GM19467 (cell line): ENCODE data around the gene LUC7L3.

Experiments used
- ATAC-seq: cut with Tn5 transposase; IDR thresholded peaks from one replicate; pipeline ENCODE4 v1.9.1; 2021; ENCODE audit warnings: mild to moderate bottlenecking, moderate library complexity; ENCODE audit not compliant: unreplicated experiment

Gene LUC7L3

DNA sequence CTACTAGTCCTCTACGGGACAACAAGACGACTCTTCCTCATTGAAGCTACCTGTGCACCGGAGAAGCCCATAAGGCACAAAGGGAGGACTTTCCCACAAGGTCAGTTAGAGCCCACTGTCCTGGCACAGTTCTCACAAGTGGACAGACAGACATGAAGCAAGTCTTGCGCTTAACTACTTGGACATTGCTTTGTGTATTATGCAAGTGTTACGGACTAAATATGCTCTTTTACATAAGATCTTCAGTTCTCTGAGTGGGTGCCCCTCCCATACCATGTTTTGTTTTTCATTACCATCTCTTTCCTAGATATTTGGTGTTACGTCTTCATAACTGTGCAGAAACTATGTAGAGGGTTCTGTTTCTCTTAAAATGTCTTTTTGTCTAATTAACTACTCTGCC is 29.8 kb downstream of the LUC7L3 start:
- no peak for ATAC-seq

DNA sequence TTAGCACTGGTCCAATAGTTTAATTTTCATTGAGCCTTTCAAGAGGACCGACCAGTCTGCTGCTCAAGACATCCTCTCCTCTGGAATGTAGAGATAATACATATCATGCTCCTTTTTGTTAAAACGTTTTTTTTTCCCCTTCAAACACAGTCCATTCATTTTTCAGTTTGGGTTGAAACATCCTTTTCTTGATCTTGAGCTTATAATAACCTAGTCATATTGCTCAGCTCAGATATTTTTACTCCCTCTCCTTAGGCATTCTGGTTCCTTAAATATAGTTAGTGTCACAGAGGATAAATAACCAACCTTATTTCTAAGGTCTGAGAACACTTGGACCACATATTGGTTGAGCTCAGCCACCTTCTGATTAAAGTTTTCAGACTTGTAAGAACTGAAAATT is 35.1 kb downstream of the LUC7L3 start:
- ATAC-seq = no peak

DNA sequence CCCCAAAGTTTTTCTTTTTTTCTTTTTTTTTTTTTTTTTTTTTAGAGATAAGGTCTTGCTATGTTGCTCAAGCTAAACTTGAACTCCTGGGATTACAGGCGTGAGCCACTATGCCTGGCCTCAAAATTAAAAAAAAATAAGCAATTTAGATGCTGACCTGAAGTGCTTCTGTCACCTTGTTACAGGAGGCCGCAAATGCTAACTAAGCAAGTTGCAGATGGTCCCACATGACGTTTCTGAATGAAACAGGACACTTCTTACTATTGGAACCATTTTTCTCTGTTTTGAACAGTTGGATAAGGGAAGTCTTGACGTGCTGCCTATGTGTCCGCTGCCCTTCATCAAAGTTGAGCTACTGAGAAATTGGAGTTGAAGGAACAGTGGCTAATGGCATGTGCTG is 39.1 kb downstream of the LUC7L3 start:
- no peak for ATAC-seq

DNA sequence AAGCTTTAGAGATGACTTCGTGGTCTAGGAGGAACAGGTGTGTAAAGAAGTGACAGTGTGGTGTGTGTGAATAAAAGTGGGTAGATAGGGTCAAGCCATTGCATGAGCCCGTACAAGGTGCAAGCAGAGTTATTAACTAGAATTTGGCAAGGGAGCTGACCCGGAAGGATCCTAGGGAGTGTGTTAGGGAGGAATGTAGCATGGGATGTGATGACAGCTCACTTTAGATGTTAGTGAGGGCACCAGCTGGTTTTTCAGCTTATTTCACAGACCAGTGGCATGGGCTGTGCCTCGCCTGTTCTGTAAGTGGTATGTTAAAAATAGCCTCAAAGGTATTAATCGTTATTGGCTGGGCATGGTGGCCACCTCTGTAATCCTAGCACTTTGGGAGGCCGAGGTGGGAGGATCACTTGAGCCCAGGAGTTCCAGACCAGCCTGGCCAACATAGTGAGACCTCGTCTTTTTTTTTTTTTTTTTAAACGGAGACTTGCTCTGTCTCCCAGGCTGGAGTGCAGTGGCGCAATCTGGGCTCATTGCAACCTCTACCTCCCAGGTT is 39.7 kb downstream of the LUC7L3 start:
- ATAC-seq = no peak

DNA sequence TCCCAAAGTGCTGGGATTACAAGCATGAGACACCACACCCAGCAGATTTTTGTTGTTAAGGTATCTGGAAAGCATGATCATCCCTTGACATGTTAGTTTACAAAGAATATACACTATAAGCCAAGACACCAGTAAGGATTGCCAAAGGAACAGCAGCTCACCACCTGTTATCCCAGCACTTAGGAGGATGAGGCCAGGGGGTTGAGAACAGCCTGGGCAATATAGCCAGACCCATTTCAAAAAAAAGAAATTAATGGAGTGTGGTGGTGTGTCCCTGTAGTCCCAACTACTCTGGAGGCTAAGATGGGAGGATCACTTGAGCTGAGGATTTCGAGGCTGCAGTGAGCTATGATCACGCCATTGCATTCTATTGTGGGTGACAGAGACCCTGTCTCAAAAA is 42.8 kb downstream of the LUC7L3 start:
- ATAC-seq = no peak

DNA sequence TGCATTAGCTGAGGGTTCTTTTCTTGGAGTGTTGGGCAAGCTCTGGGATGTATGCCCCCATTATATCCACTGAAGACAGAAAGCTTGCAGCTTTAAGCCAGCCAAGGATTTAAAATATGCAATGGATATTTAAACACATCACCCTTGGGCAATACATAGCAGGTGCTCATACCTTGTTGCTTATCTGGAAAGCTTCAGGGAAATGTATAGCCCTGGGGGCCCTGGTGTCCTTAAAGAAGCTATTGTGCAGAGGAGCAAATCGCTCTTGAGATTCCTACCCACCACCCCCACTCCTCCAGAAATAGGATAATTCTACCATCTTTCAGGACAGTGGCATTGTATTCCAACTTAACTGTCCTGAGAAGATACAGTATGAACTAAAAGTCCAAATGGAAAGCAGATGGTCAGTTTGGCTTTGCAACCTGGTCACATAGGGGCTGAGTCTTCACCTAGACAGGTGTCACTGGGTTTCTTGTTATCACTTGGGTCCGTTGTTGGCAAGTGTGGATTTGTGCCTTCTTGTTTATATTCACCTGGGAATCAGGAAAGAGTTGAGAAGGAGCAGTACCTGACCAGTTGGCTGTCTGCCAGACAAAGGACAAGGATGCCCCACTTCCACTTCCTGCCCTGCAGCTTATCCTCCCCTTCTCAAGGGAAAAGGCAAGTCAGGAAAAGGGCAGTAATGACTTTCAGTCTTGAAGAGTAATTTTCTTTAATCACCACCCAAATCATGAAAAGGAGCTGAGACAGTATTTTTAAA is 44.5 kb downstream of the LUC7L3 start:
- no peak for ATAC-seq

DNA sequence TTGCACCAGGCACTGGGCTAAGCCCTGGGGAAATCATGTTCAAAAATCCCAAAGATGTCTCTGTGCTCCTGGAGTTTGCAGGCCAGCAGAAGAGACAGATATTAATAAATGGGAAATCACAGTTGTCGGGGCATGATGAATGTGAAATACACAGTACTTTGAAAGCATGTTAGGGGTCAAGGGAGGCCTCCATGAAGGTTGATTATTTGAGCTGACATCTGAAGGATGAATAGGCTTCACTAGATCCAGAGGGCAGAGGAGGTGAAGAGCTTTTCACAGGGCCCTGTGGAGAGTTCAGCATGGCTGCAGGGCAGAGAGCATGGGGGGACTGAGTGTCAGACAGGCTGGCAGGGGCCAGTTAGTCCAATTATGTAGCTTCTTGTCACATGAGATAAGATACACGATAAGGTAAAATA is 45.3 kb downstream of the LUC7L3 start:
- ATAC-seq = no peak

DNA sequence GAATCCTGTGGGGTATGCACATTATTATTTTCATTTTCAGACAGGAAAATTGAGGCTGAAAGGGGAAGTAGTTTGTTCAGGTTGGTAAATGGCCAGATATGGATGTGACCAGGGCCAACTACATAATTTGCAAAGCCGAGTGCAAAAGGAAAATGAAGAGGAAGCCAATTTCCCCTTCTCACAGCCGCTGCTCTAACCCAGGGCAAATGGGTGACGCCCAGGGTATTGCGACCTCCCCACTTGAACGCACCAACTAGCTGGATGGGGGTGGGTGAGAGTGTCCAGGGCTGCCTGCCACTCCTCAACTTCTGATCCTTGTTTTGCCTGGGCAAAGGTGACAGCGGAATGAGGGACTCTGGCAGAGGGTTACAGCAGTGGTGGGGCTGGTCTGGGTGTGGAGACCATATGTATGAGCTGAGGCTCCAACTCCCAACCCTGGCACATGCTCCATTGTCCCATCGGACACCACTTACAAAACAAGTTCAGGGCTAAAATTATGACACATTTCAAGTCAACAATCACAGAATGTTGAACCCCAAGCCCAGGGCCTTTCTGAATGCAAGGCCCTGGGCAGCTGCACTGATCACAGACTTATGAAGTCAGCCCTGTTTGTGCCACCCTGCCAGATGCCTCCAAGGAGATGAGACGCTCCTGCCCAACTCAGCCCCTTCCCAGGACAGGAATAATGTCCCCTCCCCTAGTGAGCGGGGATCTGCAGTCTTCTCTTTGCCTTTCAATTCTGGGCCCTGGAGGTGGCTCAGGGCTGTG is 46.2 kb downstream of the LUC7L3 start:
- ATAC-seq = no peak

DNA sequence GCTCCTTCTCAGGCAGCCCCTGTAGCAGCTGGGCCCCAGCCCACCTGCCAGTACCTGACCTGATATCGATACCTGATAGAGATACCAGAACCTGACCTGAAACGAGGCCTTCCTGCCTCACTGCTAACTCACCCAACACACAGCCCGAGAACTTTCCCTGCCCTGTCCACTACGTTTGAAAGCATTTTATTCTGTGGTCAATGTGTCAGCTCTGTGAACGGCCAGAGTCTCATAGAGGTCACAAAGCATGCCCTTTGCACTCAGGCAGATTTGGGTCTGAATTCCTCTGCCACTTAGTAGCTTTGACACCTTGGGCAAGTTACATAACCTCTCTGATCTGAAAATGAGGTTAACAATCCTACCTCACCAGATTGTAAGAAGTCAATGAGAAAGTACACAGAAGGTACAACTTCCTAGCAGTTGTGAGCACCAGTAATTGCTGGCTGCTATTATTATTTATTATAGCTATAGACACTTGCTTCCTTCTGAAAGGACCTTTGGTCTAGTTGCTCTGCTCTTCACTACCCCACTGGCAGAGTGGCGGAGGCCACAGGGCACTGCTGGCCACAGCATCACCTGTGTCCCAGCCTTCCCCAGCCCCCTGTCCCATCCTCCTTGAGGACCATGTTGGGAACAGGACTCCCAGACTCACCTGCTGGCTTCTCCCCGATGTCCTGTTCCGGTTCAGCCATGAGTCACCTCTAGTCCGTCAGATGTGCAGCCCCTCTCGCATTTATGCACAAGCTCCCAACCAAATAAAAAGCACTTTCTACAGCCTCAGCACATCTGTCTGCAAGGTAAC is 47.0 kb downstream of the LUC7L3 start:
- no peak for ATAC-seq

DNA sequence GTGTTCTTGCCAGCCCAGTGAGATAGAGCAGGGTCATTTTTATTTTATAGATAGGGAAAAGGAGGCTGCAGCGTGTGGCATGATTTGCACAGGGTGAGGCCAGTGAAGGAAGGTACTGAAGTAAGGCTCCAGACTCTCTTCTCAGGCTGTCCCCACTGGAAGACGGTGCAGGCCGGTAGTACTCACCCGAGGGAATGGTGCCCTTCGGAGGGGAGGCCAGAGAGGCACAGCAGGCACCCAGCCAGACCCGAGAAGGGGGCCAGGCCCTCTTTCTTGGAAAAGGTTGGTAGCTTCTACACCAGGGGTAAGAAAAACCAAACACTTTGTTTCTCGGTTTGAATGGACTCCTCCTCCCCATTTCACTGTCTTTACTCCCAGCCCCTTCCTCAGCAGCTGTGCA is 47.6 kb downstream of the LUC7L3 start:
- ATAC-seq = no peak

DNA sequence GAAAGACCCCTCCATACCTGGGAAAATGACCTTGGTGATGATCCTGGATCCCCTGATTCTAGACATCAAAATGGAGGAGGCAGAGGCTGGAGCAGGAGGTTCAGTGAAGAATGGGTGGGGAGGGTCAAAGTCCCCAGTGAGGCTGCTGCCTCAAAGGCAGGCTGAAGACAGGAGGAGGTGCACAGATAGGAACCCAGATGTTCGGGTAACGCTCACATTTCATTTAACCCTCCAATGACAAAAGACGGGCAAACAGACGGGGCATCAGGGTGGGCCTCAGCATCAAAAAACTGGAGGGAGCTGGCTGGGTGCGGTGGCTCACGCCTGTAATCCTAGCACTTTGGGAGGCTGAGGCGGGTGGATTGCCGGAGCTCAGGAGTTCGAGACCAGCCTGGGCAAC is 48.0 kb downstream of the LUC7L3 start, which contains the start of gene ANKRD40CL:
TSS of gene ANKRD40CL (minus strand) at position 73 of the 400 bp plus-strand sequence. CDS start 605 bp downstream, outside the sequence.
- no peak for ATAC-seq

DNA sequence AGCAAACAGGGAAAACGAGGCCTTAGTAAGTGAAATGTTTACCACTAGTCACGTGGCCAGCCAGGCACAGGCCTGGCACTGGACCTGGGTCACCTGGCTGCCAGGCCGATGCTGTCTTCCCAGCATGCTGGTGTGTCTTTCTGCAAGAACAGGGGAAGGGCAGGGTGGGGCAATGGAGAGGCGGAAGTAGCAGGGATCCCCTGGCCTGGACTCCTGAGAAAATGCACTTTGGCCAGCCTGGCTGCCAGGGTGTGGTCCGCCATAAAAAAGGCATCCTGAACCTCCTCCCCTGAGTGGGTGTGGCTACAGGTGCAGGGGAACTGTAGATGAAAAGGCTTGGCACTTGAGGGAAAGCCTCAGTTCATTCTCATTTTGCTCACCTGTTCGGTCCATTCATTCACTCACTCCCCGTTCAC is 49.0 kb downstream of the LUC7L3 start:
- ATAC-seq = no peak

DNA sequence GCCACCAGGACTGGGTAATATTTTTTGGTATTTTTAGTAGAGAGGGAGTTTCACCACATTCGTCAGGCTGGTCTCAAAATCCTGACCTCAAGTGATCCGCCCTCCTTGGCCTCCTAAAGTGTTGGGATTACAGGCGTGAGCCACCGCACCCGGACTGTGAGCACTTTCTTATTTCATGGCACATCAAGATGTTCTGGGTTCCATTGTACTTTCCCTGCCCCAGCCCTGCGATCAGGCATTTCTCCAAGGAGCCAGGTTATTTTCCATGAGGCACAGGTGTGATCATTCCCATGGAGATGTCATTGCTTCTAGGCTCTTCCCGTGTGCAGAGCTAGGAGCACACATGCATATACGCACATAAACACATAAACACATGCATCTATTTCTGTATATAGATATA is 50.5 kb downstream of the LUC7L3 start:
- ATAC-seq = no peak

DNA sequence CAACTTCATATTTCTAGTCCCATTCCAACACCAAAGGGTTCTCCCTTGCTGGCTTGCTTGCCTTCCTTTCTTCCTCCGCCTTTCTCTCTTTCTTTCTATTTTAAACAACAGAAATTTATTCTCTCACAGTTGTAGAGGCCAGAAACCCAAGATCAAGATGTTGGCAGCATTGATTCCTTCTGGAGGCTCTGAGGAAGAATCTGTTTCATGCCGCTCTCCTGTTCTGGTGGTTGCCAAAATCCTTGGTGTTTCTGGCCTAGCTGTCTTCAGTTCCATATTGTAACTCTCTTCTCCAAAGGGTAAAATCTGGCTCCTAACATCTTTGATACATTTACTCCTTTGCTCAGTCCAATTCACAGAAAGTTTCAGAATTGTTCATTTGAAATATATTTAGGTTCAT is 50.9 kb downstream of the LUC7L3 start:
- no peak for ATAC-seq

DNA sequence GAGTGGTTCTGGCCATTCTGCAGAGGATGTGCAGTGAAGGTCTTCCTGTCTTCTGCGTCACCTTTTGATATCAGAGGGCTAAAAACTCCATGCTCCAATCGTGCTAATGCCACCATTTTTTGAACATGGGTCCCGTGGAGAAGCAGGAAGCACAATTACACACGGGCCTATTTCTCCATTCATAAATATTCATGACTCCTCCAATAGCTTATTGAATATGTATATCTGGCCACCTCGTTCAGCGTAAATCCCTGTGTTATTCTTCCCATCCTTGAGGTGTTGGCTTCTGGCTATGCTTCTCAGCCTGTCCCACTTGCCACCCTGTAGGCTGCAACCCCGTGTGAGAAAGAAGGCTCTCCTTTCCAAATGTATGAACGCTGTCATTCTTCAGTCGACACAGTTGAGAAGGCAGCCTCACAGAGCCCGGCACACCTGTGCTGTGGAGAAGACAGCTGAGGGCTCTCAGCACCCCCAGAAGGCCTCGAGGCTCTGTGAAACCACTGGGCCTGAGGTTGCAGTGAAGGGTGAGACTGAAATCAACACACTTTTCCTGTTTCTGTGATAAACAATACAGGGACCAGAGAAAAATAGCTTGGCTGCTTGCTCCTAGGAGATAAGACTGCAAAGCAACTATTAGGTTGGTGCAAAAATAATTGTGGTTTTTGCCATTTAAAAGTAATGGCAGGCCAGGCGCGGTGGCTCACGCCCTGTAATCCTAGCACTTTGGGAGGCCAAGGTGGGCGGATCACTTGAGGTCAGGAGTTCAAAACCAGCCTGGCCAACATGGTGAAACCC is 52.8 kb downstream of the LUC7L3 start:
- ATAC-seq = no peak

DNA sequence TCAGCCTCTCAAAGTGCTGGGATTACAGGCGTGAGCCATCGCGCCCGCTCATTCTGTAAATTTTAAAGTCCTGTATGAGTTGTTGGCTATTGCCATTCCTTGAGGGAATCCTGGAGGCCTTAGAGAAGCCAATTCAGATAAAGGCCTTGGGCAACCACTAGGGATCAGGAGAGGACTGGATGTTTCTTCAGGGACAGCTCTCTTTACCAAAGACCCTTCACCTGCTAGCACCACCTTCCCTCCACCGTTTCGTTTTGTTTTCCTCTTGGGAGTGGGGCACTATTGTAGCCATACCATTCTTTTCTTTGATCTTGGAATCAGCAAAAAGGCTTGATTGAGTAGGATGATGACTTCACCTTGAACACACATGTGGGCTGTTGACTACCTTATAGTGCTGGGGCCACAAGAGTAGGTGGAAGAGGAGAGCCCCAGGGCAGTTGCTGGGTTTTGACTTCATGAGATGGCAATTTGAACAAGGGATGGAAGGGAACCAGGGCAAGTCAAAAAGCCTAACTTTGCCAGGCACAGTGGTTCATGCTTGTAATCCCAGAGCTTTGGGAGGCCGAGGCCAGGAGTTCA is 54.9 kb downstream of the LUC7L3 start:
- no peak for ATAC-seq

DNA sequence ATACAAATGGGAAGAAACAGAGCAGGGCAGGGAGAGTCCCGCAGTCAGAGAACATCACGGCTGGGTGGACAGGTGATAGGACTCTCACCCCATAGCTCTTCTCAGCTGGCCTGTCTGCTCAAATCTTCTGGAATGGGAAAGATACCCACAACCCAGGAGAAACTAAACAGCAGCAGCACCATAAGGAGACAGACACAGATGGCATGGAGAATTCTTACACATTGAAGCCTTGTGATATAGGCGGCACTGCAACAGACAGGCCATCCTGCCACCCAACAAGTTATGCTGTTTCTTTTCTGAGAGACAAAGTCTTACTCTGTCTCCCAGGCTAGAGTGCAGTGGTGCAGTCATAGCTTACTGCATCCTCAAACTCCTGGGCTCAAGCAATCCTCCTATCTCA is 56.5 kb downstream of the LUC7L3 start:
- ATAC-seq = no peak

DNA sequence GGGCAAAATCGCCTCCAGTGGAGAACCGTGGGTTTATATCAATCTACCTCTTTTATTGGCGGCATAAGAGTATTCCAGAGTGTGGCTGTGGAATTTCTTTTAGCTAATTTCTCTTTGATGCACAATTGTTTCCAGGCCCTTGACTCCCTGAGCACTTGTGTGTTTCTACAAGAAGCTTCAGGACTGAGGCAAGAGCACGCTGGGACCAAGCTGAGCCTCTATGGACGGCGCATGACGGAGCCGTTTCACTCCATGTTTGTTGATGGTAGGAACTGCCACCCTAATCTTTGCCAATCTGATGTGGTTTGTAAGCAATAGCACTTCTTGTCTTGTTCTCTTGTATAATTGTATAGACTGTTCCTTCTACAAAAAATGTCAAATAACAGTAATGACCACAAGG is 59.1 kb downstream of the LUC7L3 start:
- ATAC-seq = no peak

DNA sequence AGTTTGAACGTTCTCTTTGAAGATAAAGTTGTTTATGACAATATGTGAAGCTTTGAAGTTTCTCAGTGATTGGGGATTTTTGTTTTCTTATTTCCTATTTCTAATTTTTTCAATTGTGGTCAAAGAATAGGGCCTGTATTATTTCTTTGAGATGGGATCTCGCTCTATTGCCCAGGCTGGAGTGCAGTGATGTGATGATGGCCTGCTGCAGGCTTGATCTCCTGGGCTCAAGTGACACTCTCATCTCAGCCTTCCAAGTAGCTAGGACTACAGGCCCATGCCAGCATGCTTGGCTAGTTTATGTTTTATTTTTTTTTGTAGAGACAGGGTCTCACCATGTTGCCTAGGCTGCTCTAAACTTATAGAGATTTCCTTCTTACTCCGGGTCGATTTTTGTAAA is 59.6 kb downstream of the LUC7L3 start:
- ATAC-seq = no peak

DNA sequence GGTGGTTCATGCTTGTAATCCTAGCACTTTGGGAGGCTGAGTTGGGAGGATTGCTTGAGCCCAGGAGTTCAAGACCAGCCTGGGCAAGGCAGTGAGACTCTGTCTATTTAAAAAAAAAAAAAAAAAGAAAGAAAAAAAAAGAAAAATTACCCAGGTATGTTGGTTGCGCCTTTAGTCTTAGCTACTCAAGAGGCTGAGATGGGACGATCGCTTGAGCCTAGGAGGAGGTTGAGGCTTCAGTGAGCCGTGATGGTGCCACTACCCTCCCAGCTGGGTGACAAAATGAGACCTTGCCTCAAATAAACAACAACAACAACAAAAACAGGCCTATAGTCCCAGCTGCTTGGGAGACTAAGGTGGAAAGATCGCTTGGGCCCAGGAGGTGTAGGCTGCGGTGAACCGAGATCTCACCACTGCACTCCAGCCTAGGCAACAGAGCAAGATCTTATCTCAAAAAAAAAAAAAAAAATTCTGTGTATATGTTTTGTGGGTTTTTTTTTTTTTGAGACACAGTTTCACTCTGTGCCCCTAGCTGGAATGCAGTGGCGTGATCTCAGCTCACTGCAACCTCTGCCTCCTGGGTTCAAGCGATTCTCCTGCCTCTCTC is 60.4 kb downstream of the LUC7L3 start:
- ATAC-seq = no peak
